Coronary artery (tissue), 2 donors: ENCODE data around the gene C4orf50.
A peak's percentile ranks its signal among the peaks of the same experiment; 100 is the strongest.

Source experiments
- DNase-seq: peaks from one replicate; pipeline ENCODE4 v3.0.0-alpha.2; 2017; ENCODE audit warnings: low spot score
- H3K27ac ChIP-seq, 2 donors: fragments of 200-600 bp; sonication (generic); one replicate each; pipeline ENCODE4 v1.5.1; 2016 to 2019
- H3K4me3 ChIP-seq: fragments of 200-600 bp; sonication (generic); 2 replicates; pipeline ENCODE4 v1.5.1; 2016; ENCODE audit warnings: mild to moderate bottlenecking, moderate library complexity
- CTCF ChIP-seq: fragments of 200-600 bp; sonication (generic); IDR thresholded peaks from one replicate; pipeline ENCODE4 v1.5.1; 2019; ENCODE audit warnings: antibody characterized with exemption

Gene C4orf50

DNA sequence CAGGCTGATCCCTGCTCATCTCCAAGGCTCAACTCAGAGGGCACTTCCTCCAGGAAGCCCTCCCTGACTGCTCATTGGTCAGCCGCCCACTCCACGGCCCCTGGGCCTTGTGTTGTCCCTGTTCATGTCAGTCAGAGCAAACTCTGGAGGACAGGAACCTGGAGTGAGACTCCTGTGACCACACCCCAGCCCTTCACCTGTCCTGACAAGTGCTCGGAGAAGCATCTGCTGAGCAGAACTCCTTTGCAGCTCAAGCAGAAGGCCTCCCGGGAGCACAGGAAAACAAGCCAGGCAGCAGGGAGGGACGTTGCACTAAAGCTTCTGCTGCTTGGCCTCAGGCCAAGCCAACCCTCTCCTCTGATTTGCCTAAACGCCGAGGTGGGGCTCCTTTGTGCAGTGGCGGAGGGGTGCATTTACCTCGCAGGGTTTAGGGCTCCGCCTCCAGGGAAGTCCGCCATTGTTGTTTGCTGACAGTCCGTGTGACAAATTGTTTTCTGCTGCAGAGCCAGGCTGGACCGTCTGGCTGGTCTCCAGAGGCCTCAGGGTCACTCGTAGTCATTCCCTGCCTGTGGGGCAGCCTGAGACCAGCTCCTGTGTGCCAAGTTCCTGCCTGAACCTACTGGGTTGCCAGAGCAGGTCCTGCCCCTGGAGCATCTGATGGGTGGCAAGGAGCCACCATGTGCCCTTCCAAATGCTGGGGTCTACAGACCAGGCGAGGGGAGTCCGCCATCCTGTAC, 61.8 kb downstream of the C4orf50 start:
- peak; percentile 49 for DNase-seq
- Histone ChIP-seq H3K4me3 (no peak overlapping the region), H3K27ac (no peak overlapping the region)
- TF ChIP-seq CTCF, result no peak

DNA sequence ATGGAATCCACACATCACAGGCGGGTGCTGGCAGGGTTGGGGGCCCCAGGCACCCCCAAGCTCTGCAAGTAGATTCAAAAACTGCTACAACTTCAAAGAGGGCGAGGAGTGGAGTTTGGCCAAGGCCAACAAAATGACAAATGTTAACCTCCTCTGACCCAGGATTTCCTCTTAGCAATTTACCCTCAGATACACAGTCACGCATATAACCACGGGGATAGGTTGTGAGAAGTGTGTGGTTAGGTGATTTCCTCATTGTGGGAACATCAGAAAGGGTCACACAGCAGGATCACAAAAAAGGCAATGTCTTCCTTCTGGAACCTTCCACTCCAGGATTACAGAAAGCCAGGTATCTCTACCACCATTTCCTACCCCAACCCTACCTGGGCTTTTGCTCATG, 62.4 kb downstream of the C4orf50 start:
- H3K27ac ChIP-seq, result no peak overlapping the region
- DNase-seq, result peak; percentile 12
- H3K4me3 ChIP-seq, result no peak overlapping the region
- no peak for TF ChIP-seq CTCF

GRCh38 chr4:5955201-5955821, 62.9 kb downstream of the C4orf50 start:
- DNase-seq, result peak; percentile 33
- no peak overlapping the region for H3K4me3 ChIP-seq
- no peak for TF ChIP-seq CTCF
- H3K27ac ChIP-seq, result no peak overlapping the region

- Histone ChIP-seq H3K27ac (no peak overlapping the region), H3K4me3 (no peak overlapping the region)
- TF ChIP-seq CTCF, result no peak
- peak; percentile 61 for DNase-seq
These were observed 64.0 kb downstream of the C4orf50 start for GRCh38 chr4:5954056-5954760.

- peak; percentile 54 for DNase-seq
These were observed 65.0 kb downstream of the C4orf50 start for GRCh38 chr4:5952975-5953951.

More at GRCh38 chr4:5952975-5953951, 65.0 kb downstream of the C4orf50 start:
- Histone ChIP-seq H3K4me3 (no peak overlapping the region), H3K27ac (no peak overlapping the region)
- TF ChIP-seq CTCF, result no peak
